NCI-H748 treated with DMSO at 0.1 percent for 48 hours (cell line): ENCODE results near the gene ARHGEF6.

ENCODE experiments used
- DNase-seq: peaks from one replicate; lab custom pipeline; 2025; lab: John Stamatoyannopoulos, UW

Gene ARHGEF6

GRCh38 chrX:136694431-136695087, 86.2 kb downstream of the ARHGEF6 start:
- peak; percentile 20 for DNase-seq

DNA sequence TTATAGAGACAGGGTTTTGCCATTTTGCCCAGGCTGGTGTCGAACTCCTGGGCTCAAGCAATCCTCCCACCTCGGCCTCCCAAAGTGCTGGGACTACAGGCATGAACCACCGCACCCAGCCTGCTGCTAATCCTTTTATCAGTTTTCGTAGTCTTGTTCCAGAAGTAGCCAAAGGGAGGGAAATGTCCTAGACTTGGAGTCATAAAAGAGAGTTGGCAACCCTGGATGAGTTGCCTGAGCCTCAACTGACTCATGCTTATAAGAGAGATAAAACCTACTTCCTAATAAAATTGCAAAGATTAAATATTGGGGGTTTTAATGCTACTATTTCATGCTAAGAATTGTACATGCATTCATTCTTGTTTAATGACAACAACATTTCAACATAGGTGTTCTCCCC, 88.5 kb downstream of the ARHGEF6 start:
- DNase-seq = no peak

DNA sequence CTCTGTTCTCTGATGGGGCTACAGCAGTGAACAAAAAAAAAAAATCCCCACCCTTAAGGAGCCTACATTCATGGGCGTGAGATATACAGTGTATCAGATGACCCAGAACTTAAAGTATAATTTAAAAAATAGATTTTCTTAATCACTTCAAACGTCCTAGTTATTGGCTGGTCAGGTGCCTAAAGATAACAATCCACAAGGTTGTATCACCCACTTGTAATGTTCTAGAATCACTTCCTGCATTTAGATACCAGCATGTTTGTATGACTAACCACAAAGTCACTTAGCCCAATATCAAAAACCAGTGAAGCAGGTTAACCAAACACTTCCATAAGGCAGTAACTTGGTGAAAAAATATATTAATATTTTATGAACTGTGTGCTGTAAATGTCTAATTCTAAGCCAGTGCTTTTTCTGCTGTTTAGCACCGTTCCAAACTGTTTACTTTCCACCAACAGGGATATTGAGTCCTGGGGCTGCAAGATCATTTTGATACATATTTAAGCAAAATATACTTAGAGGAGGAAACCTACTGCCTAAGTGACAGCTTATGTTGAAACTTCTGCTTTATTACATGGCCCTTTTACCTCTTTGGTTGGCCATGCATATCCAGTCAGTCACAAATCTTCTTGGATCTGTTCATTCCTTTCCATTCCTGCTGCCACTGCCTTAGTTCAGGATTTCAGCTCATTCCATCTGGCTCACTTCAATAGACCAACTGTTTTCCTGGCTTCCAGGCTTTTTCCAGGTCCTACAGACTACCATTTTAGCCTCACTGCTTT, 89.5 kb downstream of the ARHGEF6 start:
- DNase-seq = no peak

- no peak for DNase-seq
Observed at GRCh38 chrX:136689436-136689835, 91.3 kb downstream of the ARHGEF6 start.

DNA sequence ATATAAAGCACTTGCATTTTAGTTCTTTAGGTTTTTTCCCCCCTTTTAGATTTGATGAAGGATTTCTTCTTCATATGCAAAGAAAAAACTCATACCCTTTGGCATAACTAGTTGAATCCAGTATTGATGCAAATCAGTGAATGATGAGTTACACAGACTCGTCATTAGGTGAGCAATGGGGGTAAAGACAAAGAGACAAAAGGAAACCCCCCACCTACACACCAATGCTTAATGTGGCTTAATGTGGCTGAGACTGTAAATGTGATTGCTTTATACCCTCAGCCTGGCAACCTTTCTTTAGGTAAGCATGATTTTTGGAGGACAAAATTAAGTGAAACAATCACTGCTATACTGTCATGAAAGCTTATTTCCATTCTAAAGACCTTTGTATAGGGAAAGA, 93.3 kb downstream of the ARHGEF6 start:
- DNase-seq = no peak

GRCh38 chrX:136684120-136684519, 96.6 kb downstream of the ARHGEF6 start:
- DNase-seq = no peak

- no peak for DNase-seq
Observed at GRCh38 chrX:136679531-136679930, 101.2 kb downstream of the ARHGEF6 start.

DNA sequence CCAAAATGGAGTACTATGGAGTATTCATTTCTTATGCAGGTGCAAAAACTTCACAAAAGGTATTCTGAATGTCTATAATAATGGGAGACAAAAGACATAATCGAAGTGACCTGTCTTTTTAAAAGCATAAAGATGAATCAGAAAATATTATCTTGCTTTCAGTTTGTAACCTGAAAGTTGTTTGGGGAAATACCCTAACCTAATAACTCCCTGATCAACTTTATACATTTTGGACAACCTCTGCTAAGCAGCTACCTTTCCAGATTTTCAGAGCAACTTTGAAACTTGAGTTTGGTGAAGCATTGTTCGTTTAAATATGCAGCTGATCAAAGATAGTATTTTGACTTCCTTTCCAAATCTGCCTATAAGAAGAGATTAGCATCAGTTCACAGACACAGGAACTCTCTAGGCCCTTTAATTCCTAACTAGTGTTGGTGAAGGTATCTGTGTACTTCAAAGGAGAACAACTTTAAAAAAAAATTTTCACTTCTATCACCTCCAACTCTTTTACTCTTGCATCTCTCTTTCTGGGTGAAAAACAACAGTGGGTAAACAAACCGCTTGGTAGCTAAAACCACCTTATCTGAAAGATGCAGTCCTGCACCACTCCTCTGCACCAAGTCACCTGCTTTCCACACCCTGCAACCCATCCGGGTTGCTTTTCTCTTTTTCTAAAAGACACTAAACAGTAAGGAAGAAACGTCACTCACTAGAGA, 106.3 kb downstream of the ARHGEF6 start:
- no peak for DNase-seq

GRCh38 chrX:136671006-136671610, 109.6 kb downstream of the ARHGEF6 start:
- DNase-seq = no peak

- DNase-seq = no peak
Observed at GRCh38 chrX:136667446-136668168, 113.1 kb downstream of the ARHGEF6 start.

DNA sequence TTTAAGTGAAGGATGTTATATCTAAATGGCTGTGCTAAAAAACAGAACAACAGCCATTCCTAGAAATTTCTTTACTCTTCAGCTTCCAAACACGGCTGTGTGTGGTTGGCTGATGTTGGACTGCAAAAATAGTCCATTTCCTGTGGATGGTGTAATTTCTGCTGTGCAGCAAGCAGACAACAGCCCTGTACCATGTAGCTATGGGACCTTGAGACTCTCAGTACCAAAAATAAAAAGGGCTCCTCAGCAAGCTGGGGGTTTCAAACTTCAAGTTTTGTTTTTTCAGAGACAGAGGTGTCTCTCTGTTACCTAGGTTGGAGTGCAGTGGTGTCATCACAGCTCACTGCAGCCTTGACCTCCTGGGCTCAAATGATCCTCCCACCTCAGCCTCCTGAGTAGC, 114.6 kb downstream of the ARHGEF6 start:
- no peak for DNase-seq

- no peak for DNase-seq
Observed at GRCh38 chrX:136665258-136665900, 115.4 kb downstream of the ARHGEF6 start.

- no peak for DNase-seq
Observed at GRCh38 chrX:136662976-136663375, 117.8 kb downstream of the ARHGEF6 start.

DNA sequence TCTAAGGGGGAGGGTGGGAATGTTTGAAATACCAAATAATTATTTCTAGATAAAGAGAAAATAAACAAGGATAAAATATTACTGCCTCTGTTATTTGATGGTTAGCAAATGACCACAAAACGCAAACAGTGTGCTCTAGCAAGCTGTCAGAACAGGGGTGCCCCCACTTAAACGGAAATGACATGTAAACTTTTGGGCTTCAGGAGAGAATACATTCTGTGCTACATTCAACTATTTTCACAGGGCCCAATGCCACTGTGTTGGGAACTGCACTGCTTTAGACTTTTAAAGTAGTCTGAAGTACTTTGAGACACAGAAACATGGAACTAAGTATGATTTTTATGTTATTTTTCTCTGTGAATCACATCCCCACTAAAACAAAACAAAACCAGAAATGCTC, 118.6 kb downstream of the ARHGEF6 start:
- no peak for DNase-seq

- DNase-seq = no peak
Observed at GRCh38 chrX:136660896-136661295, 119.8 kb downstream of the ARHGEF6 start.

DNA sequence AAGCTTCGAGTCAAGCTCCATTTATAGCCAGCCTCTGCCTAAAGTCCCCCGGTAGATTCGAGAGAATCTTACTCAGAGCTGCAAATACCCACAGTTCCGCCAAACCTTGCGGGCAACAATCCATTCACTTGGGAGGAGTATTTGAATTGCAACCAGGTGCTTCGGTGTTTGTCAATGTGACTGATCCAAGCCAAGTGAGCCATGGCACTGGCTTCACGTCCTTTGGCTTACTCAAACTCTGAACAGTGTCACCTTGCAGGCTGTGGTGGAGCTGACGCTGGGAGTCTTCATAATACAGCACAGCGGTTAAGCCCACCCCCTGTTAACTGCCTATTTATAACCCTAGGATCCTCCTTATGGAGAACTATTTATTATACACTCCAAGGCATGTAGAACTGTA, 121.6 kb downstream of the ARHGEF6 start:
- DNase-seq = no peak

- no peak for DNase-seq
Observed at GRCh38 chrX:136658151-136658550, 122.6 kb downstream of the ARHGEF6 start.

DNA sequence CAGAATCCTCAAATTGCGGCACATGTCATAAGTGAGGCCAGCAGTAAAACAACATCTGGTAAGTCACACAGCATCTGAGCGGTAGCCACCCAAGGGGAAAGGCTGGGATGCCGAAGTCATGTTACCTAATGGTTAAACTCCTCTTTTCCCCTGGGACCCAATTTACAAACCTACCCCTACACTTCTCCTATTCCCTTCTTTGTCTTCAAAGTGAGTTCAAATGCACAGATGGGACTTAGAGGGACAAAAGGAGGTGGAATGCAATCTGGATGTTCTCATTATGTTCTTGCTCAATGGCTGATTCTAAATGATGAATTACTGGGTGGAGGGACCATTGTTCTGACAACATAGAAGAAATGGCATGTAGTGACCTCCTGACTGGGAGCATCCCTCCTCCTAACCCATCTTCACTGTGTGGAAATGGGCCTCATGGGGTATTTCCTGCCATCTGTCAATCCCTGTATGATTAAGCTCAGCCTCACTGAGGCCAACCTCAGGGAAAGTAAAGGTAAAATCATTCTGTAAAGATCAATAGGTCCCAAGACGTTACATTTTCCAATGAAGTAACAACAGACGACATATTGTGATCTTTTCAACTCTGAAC, 124.3 kb downstream of the ARHGEF6 start:
- DNase-seq = no peak

DNA sequence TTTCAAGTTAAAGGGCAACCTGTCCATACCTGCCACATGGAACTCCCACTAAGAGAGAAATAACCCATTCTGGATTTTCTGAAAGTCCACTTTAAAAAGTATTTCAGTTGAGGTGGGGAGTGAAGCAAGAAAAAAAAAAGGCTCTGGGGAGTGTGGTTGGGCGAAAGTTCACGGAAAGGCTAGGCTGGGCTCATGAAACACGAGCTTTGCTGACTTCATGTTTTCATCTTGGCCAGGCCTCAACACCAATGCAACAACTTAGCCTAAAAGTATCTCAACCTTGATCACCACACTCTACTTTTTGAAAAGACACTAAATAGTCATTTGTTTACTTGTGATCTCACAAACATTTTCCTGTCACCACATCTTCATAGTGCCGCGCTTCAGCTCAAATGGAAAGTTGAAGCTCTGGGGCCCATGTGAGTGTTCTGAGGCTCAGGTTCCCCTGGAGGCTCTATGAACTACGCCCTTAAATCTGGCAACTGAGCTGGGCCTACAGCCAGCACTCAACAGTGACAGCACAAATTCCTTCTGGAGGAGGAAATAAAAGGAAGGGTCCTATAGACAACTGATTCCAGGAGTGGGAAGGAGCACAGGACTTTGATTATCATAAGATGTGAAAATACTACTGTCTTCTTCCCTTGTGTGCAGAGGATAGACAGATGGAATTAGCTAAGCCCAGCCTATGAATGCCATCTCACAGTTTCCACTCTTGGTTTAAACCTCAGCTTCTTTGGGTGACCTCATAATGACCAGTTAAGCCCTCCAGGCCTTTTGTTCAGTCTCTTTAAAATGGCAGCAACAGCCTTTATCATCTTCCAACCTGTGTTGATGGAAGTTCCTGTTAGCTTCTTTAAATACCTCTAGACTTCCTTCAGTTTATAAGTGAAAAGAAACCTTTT, 127.7 kb downstream of the ARHGEF6 start:
- DNase-seq = no peak

- no peak for DNase-seq
Observed at GRCh38 chrX:136650811-136651210, 129.9 kb downstream of the ARHGEF6 start.
